H54 (cell line): ENCODE results near the gene NKX2-1.

Experiments used
- DNase-seq: peaks from one replicate; pipeline ENCODE4 v3.0.0; 2011; ENCODE audit warnings: low spot score, mixed read lengths; ENCODE audit not compliant: insufficient read length
- FAIRE-seq: peaks from 3 replicates; lab custom pipeline; 2011; peaks lifted over from hg19 to GRCh38; lab: Jason Lieb, UNC
- POLR2A ChIP-seq: IDR thresholded peaks from 2 replicates; pipeline ENCODE4 v1.6.1; 2011; ENCODE audit warnings: low read depth, mild to moderate bottlenecking, low read length

The NKX2-1 gene

GRCh38 chr14:36522347-36522971 lies 2.4 kb upstream of the NKX2-1 start:
- no peak for TF ChIP-seq POLR2A
- DNase-seq: no peak

GRCh38 chr14:36521598-36522345 lies 1.7 kb upstream of the NKX2-1 start:
- FAIRE-seq (no peak), DNase-seq (no peak)
- TF ChIP-seq POLR2A: no peak

More at GRCh38 chr14:36522347-36522971, 2.4 kb upstream of the NKX2-1 start:
- no peak for FAIRE-seq

GRCh38 chr14:36520601-36521525 lies 831 bp upstream of the NKX2-1 start:
- DNase-seq (no peak), FAIRE-seq (no peak)
- TF ChIP-seq POLR2A: no peak

- no peak for FAIRE-seq
- no peak for TF ChIP-seq POLR2A
These were observed 1.2 kb downstream of the NKX2-1 start for GRCh38 chr14:36518586-36519430.

GRCh38 chr14:36518031-36518585 lies 1.9 kb downstream of the NKX2-1 start:
- FAIRE-seq: no peak
- DNase-seq: no peak
- TF ChIP-seq POLR2A: no peak

More at GRCh38 chr14:36518586-36519430, 1.2 kb downstream of the NKX2-1 start:
- DNase-seq: no peak

DNA sequence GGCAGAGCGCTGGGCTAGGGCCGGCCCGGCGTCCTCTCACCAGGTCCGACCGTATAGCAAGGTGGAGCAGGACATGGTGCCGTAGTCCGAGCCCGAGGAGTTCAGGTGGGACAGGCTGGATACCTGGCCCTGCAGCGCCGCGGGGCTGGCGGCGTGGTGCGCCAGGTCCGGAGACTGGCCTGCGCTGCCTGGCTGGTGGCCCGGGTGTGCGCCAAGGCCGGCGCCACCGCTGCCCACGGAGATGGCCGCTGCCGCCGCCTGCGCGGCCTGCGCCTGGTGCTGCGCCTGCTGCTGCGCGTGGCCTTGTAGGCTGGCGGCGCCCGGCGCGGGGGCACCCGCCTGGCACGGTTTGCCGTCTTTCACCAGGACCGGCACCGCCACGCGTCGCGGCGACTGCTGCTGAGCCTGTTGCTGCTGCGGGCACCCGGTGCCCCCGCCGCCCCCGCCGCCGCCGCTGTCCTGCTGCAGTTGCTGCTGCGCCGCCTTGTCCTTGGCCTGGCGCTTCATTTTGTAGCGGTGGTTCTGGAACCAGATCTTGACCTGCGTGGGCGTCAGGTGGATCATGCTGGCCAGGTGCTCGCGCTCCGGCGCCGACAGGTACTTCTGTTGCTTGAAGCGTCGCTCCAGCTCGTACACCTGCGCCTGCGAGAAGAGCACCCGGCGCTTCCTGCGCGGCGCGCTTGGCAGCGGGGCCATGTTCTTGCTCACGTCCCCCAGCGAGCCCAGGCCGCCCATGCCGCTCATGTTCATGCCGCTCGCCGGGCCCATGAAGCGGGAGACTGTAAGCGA lies 2.6 kb downstream of the NKX2-1 start:
- DNase-seq (no peak), FAIRE-seq (no peak)
- TF ChIP-seq POLR2A: no peak

DNA sequence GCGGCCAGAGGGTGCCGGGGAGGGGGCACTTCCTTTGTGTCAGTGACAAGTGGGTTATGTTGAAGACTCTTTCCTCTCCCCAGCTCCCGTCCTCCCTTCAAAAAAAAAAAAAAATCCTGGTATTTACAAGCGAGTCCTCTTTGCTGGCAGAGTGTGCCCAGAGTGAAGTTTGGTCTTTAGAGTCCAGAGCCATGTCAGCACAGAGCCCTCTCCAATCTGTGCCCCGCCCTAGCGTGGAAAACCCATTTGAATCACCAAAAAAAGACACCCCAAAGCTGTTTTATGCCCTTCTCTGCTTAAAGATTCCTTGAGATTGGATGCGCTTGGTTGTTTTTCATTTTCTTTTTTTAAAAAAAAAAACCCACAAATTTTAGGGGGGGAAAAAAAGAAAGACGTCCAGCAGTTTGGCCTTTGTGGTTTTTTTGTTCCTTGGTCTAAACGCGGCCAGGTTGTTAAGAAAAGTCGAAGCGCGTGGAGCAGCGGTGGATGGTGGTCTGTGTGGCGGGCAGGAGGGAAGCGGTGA lies 3.3 kb downstream of the NKX2-1 start:
- FAIRE-seq (no peak), DNase-seq (no peak)
- no peak for TF ChIP-seq POLR2A

DNA sequence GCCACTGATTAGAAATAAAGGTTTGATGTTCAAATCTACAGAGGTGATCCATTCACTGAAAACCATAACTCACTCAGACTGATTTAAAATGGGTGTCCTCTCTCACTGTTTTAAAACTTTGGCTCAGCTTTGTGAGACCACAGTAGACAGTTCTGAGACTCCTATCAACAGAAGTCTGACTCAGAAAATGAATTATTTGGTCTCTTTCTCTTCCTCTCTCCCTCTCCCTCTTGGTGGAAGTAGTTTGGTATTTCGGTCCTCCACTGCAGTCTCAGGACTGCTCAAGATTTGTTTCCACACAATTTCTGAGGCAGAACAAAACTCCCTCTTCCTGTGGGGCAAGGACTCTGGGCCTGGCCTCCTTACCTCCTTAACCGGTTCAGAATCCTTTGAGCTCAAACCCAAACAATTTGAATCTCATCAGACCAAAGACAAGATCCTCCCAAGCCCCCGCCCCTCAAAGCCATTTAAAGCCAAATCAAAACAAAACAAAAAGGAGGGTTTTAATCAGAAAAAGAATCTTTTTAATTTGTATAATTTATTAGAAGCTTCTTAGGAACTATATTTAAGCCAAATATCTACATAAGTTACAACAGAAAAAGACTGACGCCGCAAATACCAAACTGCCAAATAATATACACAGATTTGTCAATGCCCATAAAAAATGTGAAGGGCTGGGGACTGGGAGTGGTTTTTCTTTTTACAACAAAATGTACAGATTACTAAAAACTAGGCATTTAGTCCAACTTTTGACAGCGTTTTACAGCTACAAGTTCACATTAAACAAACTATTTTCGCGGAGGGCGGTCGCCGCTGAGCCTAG lies 3.9 kb downstream of the NKX2-1 start:
- DNase-seq (no peak), FAIRE-seq (no peak)
- no peak for TF ChIP-seq POLR2A

DNA sequence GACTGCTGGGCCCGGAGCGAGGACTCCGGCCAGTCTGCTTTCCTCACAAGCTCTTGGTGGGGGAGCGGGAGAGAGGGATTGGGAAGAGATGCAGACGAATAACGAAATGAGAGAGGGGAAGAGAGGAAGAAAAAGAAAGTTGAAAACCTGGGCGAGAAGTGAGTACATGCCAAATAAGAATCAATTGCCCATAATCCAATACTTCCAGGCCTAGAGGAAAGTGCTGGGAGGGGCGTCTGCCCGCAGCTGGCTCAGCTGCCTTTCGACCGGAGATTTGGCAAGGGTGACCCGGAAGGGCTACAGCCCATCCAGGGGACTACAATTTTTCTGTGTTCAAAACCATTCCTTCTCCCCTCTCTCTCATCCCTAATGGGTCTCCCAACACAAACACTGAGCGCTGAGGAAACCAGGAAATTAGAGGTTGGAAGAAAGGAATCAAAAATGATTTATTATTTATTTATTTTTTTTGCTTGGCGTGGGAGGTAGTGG lies 4.9 kb downstream of the NKX2-1 start:
- no peak for DNase-seq
- no peak for TF ChIP-seq POLR2A
- FAIRE-seq: no peak

DNA sequence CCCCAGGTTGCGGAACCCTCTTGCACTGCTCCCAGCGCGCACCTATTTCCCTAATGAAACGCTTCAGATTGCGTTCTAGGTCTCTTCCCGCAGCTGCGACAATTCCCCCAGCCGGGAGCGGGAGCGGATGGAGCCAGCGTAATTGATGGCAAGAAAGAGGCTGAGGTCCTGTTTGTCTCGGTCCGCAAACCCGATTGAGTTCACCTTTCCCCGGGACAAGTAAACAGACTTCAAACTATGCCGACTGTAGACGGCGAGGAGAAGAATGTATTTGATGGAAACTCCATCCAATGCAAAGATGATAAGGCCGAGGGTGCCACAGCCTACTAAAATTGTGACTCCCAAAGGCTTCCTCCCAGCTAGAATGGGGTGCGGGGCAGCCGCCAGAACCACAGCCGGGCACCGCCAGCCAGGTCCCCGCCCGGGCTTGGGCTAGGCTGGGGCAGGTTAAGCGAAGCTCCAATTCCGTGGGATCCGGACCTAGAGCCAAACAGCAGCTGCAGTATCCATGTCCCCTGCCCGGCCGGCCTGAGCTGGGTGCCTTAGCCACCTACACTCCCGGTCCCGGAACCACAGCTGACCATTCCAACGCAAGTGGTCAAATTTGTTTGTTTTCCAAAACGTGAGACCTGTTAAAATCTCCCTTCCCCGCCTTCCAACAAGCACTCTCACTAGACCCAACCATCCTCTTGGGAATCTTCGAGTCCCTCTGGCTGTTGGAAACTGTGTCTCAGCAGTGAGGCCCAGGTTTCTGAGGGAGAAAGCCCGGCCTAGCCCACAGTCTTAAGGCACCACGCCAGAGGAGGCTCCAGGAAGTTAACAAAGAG lies 5.5 kb downstream of the NKX2-1 start:
- no peak for TF ChIP-seq POLR2A
- no peak for DNase-seq
- FAIRE-seq: no peak
